Islet of Langerhans (tissue), 1 donor: ENCODE results near the gene SMC2.

Experiments
- FAIRE-seq: peaks from one replicate; lab custom pipeline; 2011; peaks lifted over from hg19 to GRCh38; lab: Jason Lieb, UNC

SMC2 gene

DNA sequence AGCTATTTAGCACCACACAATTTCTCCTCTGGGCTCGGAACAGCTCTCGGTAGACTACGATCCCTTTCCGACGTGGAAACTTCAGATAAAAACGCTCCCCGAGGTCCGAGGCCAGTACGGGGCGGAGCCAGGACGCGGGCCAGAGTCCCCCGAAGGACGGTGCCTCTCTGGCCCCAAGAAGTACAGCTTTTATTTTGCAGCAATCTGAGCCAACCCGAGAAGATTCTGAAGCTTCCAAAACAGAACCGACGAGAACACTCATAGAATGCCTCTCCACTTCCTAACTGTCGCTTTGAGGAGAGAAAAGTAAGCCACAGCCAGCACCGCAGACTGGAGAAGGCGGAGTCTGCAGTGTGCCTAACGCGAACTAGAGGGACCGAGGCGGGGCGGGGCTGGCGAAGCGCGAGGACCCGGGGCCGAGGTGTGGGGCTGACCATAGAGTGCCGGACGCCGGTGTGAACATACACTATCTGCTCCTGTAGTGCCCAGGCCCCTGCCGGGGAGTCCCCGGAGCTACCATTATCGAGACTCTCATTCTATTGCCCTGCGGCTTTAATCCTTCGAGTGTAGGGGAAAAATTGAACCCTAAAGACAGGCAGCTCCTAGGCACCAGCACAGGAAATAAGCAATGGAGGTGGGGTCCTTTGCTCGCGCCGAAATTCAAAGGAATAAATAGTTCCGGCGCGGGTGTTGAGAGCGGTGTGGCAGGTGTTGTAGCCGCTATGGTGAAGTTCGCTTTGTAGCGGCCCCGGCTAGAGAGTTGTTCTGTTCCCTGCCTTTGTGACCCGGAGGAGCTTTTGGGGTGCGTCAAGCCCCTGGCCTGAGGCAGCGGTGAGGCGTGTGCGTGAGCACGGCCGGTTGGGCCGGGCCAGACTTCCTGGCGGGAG lies at the start of gene SMC2:
TSS of gene SMC2 (plus strand) at position 663 of the 887 bp plus-strand sequence. CDS start 1,076 bp downstream, outside the sequence.
- peak; percentile 65 for FAIRE-seq

DNA sequence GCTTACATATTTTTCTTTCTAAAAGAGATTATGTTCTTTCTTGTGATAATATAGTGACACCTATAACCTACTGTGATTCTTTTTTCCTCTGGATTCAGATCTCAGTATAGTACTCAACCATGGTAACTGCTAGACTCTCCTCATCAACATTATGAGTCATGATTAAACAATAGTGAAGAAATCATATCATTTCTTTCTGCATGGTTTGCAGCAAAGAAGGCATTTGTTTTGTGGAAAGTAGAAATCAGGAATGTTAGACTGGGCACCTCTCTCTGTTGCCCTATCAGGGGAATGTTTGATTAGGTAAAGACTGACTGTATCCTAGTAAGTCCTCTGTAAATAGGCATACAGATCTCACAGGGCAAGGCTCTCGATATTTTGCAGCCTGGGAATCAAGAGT lies 25.6 kb upstream of the SMC2 start:
- FAIRE-seq: no peak

- no peak for FAIRE-seq
These were observed 24.8 kb upstream of the SMC2 start for GRCh38 chr9:104069288-104069687.

DNA sequence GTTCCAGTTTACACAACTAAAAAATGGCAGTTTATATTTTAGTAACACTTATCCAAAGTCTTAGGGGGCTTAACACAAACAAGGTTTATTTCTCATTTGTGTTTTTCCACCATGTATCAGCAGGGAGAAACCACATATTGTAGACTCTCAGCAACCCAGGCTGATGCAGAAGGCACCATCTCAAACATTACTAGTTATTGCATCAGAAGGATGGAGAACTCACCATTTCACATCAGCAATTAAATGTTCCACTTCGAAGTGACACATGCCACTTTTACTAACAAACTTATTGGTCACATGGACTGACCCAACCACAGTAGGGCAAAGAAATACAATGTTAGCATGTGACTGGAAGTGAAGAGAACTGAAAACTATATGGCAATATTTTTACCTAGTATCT lies 22.5 kb upstream of the SMC2 start:
- FAIRE-seq: no peak

DNA sequence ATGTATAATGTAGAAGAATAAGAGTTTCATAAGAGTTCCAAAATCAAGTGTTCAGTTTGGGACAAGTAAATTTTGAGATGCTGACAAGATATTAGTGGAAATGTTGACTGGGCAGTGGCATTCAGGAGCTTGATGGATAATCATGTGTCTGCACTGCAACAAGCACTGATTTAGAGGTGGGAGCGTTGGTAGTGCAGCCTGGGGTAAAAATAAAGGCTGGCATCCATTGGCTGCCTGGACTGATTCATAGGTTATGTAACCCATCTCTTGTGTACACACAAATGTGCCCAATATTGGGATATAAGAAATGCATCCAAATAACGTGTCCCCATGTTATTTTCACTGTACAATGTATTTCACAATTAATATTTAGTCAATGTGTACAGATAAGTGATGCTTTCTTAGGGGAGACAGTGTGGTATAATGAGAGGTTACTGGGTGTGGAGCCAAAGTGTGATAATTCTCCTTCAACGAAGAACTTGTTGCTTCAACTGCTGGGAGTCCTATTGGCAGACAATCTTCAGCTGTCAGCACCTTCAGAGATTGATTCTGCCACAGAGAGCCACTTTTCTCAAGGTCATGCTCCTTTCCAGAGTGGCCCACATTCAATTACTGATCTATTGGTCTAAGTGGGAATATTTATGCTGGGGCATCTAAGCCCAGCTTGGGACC lies 20.9 kb upstream of the SMC2 start:
- no peak for FAIRE-seq

GRCh38 chr9:104073770-104074133 lies 20.4 kb upstream of the SMC2 start:
- FAIRE-seq: no peak

DNA sequence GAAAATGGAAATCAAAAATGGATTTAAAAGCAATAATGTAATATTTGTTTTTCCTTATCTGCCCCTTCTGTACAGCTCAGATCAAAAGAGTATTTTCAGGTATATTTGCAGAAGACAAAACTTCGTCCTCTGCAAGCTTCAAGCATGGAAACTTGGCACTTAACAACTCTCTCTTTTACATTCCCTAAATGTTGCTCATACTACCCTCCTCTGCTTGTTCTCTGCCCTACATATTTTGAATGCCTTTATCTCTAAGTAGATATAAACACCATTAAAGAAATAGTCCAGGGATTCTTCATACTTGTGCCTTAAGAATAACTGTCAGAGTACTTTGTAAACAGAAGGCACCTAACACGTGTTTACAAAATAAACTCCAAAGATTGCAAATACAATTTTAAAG lies 19.2 kb upstream of the SMC2 start:
- FAIRE-seq: no peak

DNA sequence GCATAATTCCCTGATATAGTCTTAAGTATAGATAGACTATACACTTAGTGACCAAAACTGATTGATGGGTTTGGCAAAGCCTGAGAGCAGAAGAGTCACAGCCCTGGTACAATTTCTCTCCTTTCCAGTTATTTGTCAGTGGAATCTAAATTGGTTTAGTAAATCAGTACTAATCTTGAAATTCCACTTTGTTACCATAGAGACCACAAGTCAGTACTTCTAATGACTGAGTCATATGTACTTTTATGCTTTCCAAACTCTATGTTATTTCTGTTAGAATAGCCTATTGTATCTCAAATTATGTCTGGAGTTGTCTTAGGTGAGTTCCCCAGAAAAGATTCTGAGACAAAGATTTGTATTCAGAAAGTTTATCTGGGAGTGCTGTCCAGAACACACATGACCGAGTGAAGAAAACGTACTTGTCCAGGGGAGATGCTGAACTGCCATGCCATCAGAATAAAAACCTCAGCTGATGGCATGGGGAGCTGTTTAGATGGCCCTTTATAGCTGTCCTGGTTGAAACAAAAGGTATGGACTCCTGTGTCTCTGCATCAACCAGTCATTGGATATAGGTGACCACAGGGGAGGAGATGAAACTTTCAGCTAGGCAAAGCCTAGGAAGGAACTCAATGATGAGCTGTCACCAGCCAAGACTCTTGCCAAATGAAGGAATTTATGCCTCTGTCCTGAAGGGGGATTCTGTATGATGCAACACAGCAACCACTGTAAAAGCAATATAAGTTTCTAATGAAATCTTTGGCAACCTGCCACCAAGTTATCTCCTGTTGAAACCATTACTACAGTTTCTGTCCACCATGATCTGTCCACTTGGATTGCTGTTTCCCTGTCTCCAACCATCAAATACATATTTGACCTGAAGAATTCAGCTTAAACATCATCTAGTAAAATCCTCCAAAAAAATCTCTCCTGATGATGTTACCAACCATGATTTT lies 18.0 kb upstream of the SMC2 start:
- FAIRE-seq: no peak

- FAIRE-seq: no peak
These were observed 15.5 kb upstream of the SMC2 start for GRCh38 chr9:104078596-104078995.

GRCh38 chr9:104080983-104081382 lies 13.1 kb upstream of the SMC2 start:
- FAIRE-seq: no peak

- FAIRE-seq: no peak
These were observed 11.9 kb upstream of the SMC2 start for GRCh38 chr9:104082168-104082567.

DNA sequence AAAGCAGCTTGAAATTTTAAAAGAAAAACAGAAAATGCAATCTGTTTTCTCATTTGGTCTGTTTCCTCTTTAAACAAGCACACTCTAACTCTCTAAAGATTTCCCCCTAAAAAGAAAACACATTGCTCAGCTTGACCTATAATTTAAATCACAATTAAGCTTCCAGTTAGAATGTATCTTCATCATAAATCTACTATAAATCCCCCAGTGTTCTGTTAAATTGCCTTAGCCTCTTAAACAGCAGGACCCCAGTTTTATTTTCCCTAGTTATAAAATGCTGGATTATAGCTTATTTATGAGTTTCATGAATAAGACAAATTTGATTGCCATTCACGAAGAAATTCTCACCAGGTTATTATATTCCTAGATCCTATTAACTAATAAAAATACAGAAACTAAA lies 8.6 kb upstream of the SMC2 start:
- FAIRE-seq: no peak

- FAIRE-seq: no peak
These were observed 6.2 kb upstream of the SMC2 start for GRCh38 chr9:104087894-104088293.

- no peak for FAIRE-seq
These were observed 5.7 kb upstream of the SMC2 start for GRCh38 chr9:104088416-104088815.

DNA sequence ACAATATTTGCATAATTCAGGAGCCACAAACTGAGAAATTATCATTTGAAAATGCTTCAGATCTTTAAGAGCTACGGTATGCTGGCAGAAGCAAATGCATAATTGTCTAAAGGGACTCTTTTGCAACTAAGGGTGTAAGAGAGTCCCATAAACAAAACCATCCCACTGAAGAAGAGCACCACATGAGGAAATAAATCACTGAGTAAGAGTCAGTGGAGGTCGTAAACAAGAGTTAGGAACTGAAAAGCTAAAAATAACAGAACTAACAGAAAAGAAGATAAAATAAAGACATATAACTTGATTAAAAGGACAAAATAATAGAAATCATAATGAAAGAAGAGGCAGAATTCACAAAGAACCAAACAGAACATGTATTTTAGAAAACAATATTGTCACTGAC lies 3.5 kb upstream of the SMC2 start:
- no peak for FAIRE-seq

- peak; percentile 49 for FAIRE-seq
These were observed 3.0 kb upstream of the SMC2 start for GRCh38 chr9:104091116-104091515.

DNA sequence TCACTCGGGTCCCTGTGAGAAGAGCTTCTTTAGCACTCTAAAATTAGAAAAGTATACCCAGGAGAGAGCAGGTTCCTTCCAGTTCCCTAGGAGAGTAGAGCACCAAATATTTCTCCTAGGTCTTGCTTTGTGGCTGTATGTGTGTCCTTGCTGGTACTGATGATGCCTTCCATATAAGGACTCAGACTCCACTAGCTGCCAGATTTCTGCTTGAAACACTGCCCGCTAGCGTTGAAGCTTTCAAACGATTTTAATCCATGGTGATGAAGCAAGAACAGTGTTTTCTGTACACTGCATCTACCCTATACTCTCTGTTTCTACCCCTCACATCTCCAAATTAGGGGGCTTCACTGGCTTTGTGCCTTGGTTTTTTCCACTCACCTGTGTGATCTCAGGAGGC lies 2.4 kb upstream of the SMC2 start:
- peak; percentile 13 for FAIRE-seq

DNA sequence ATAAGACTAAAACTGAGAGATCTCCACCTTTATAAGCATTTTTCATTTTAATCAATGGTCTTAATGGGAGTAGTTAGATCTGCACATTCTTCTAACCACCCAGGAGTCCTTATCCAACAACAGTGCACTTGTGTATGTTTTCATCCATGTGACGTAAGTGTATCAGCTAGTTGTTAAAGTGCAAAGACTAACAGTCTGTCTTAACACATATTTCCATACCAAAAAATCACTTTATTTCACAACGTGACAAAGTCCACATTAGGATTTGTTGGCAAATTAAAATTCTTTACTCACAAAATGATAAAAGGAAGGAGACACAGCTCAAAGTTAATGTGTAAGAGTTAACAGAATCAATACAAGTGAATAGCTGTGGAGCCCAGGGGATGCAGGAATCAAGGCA lies 1.9 kb upstream of the SMC2 start:
- FAIRE-seq: no peak

GRCh38 chr9:104092875-104093600 lies 1.1 kb upstream of the SMC2 start:
- FAIRE-seq: no peak

GRCh38 chr9:104094534-104095015 lies 466 bp downstream of the SMC2 start:
- FAIRE-seq: no peak

GRCh38 chr9:104099630-104100029 lies 5.5 kb downstream of the SMC2 start:
- FAIRE-seq: no peak

- FAIRE-seq: no peak
These were observed 10.3 kb downstream of the SMC2 start for GRCh38 chr9:104104360-104104759.
